GM12878 (cell line): ENCODE data around the gene HMSD. TPM values are rescaled to one million over a fixed set of nuclear protein-coding genes. Genes with fewer than 3 reads are reported as not detected.

ENCODE experiments used
- ATAC-seq: fragments of 200-7000 bp; cut with Tn5 transposase; 3 replicates; pipeline ENCODE4 v1.9.1; 2020; ENCODE audit warnings: mild to moderate bottlenecking, moderate library complexity
- BruUV-seq: library from RNA; stranded (reverse); fragments of 400-500 nt; replicated peaks from 2 replicates; lab custom pipeline; 2021; lab: Mats Ljungman, UMichigan
- CTCF ChIA-PET: fragments of 300-600 bp; sonication (Branson Sonifier 250); formaldehyde crosslinking; extraction: SDS; loops from one replicate; lab custom pipeline; 2021; ENCODE audit warnings: inconsistent platforms; lab: Yijun Ruan, JAX
- POLR2A ChIA-PET: fragments of 350-600 bp; formaldehyde crosslinking; extraction: SDS; loops from one replicate; lab custom pipeline; 2021; ENCODE audit warnings: inconsistent platforms; lab: Charles Lee
- RAD21 ChIA-PET: fragments of 300-600 bp; sonication (Branson Sonifier 250); formaldehyde crosslinking; loops from one replicate; lab custom pipeline; 2023; ENCODE audit warnings: antibody characterized with exemption; ENCODE audit not compliant: unreplicated experiment; lab: Charles Lee
- SMC1A ChIA-PET: fragments of 300-600 bp; sonication (Branson Sonifier 250); formaldehyde crosslinking; loops from one replicate; lab custom pipeline; 2023; ENCODE audit not compliant: unreplicated experiment, uncharacterized antibody; lab: Charles Lee
- DNase-seq: peaks from one replicate; pipeline ENCODE4 v3.0.0-alpha.2; 2011; ENCODE audit warnings: low read depth, low spot score
- FAIRE-seq: peaks from 3 replicates; lab custom pipeline; 2011; peaks lifted over from hg19 to GRCh38; lab: Jason Lieb, UNC
- H2AFZ ChIP-seq: 2 replicates; pipeline ENCODE4 v1.6.0; 2011; ENCODE audit warnings: low read depth, low read length, control low read depth; ENCODE audit not compliant: control insufficient read depth
- H3K27ac ChIP-seq: 2 replicates; pipeline ENCODE4 v1.5.1; 2011; ENCODE audit warnings: control low read depth; ENCODE audit not compliant: control insufficient read depth, insufficient read depth
- H3K27me3 ChIP-seq, 2 experiments: replicated peaks in 1 of 2; 2 replicates each; pipeline versions ENCODE4 v1.6.0 to v1.6.1; 2011; ENCODE audit warnings: low read length in 1 of 2; ENCODE audit not compliant: control insufficient read depth in 2 of 2, insufficient read depth in 2 of 2
- H3K36me3 ChIP-seq, 2 experiments: 2 replicates each; pipeline ENCODE4 v1.5.1; 2011; ENCODE audit warnings: low read length in 1 of 2; ENCODE audit not compliant: control insufficient read depth in 2 of 2, insufficient read depth in 2 of 2
- H3K4me1 ChIP-seq: 2 replicates; pipeline ENCODE4 v1.6.1; 2011; ENCODE audit warnings: mild to moderate bottlenecking, low read length, moderate library complexity, mixed read lengths; ENCODE audit not compliant: control insufficient read depth, insufficient read depth
- H3K4me2 ChIP-seq: 2 replicates; pipeline ENCODE4 v1.6.0; 2011; ENCODE audit warnings: control low read depth; ENCODE audit not compliant: control insufficient read depth, insufficient read depth
- H3K4me3 ChIP-seq: fragments of 200-600 bp; sonication (generic); 2 replicates; pipeline ENCODE4 v1.5.1; 2016
- H3K79me2 ChIP-seq: 2 replicates; pipeline ENCODE4 v1.6.0; 2011; ENCODE audit warnings: low read length; ENCODE audit not compliant: control insufficient read depth, insufficient read depth
- H3K9ac ChIP-seq: 2 replicates; pipeline ENCODE4 v1.8.0; 2011; ENCODE audit warnings: low read length, control low read depth, mixed read lengths; ENCODE audit not compliant: control insufficient read depth, insufficient read depth
- H3K9me3 ChIP-seq: replicated peaks from 3 replicates; pipeline ENCODE4 v1.5.1; 2011; ENCODE audit warnings: mild to moderate bottlenecking, low read length; ENCODE audit not compliant: control insufficient read depth, insufficient read depth
- H4K20me1 ChIP-seq: 2 replicates; pipeline ENCODE4 v1.6.0; 2011; ENCODE audit not compliant: control insufficient read depth, insufficient read depth
- ATF7 ChIP-seq: fragments of 450-650 bp; IDR thresholded peaks from 2 replicates; pipeline ENCODE4 v1.6.1; 2016; ENCODE audit warnings: low read depth, mild to moderate bottlenecking
- CREB1 ChIP-seq: IDR thresholded peaks from 2 replicates; pipeline ENCODE4 v1.6.1; 2012; ENCODE audit warnings: low read depth, mild to moderate bottlenecking, inconsistent platforms
- CREM ChIP-seq: IDR thresholded peaks from 2 replicates; pipeline ENCODE4 v1.6.1; 2014; ENCODE audit warnings: antibody characterized with exemption, low read depth
- FOXM1 ChIP-seq: IDR thresholded peaks from 2 replicates; pipeline ENCODE4 v1.6.1; 2012; ENCODE audit warnings: low read depth, mild to moderate bottlenecking, inconsistent platforms, low read length, moderate library complexity
- HDGF ChIP-seq: fragments of 450-650 bp; IDR thresholded peaks from 2 replicates; pipeline ENCODE4 v1.6.1; 2016; ENCODE audit warnings: antibody characterized with exemption
- JUNB ChIP-seq: IDR thresholded peaks from 2 replicates; pipeline ENCODE4 v1.6.1; 2016; ENCODE audit warnings: antibody characterized with exemption, mild to moderate bottlenecking
- MYB ChIP-seq: fragments of 150-350 bp; IDR thresholded peaks from 2 replicates; pipeline ENCODE4 v1.6.1; 2014; ENCODE audit warnings: mild to moderate bottlenecking, low read depth, low read length, borderline replicate concordance
- NFIC ChIP-seq: IDR thresholded peaks from 2 replicates; pipeline ENCODE4 v1.6.1; 2012; ENCODE audit warnings: low read depth, mild to moderate bottlenecking, inconsistent platforms, low read length, moderate library complexity
- ZNF384 ChIP-seq: IDR thresholded peaks from 2 replicates; pipeline ENCODE4 v1.6.1; 2012; ENCODE audit warnings: low read depth, mild to moderate bottlenecking, low read length, improper control_type of control experiment, borderline replicate concordance
- in situ Hi-C: fragments of 300-500 bp; cut with MboI; formaldehyde crosslinking; loops from 9 replicates; pipeline ENCODE4 v1.14.3; 2018; ENCODE audit warnings: mixed read lengths
- intact Hi-C: fragments of 100-400 bp; cut with micrococcal nuclease; formaldehyde crosslinking; loops from one replicate; pipeline ENCODE4 v1.14.2; 2022; ENCODE audit not compliant: unreplicated experiment
- polyA plus RNA-seq, 11 experiments: library from polyadenylated mRNA; depleted of rRNA in 4 of 11; unstranded in 6 of 11; stranded (reverse) in 5 of 11; fragments of >200 nt; fragmentation: Nextera tagmentation in 4 of 11; fragmentation: Illumina TruSeq in 1 of 11; extraction: Ambion mirVana in 4 of 11; extraction: Trizol in 1 of 11; gene quantifications; 1 replicate in 1 of 11; 2 replicates in 10 of 11; pipeline versions ENCODE4 v1.2.1 to v1.2.3, GENCODE V29; 2011 to 2016; ENCODE audit warnings: inconsistent platforms in 2 of 11, missing spikeins in 2 of 11, low read depth in 1 of 11
- total RNA-seq, 4 experiments: library from RNA; depleted of rRNA in 3 of 4; stranded (reverse); fragments of >200 nt in 3 of 4; fragmentation: Illumina TruSeq in 1 of 4; extraction: Trizol in 1 of 4; gene quantifications; 2 replicates each; pipeline versions ENCODE4 v1.2.1 to v1.2.3, GENCODE V29; 2013 to 2021
- TF ChIP-seq, protein P1 (sequence below): fragments of 450-650 bp; IDR thresholded peaks from 2 replicates; pipeline ENCODE4 v1.6.1; 2017; ENCODE audit warnings: low read depth, mild to moderate bottlenecking, moderate library complexity
- TF ChIP-seq, protein P2 (sequence below): fragments of 450-650 bp; IDR thresholded peaks from 2 replicates; pipeline ENCODE4 v1.6.1; 2017; ENCODE audit warnings: mild to moderate bottlenecking, low read depth, inconsistent platforms; ENCODE audit not compliant: poor library complexity, severe bottlenecking
- TF ChIP-seq, protein P3 (sequence below): fragments of 450-650 bp; IDR thresholded peaks from 2 replicates; pipeline ENCODE4 v1.6.1; 2017; ENCODE audit warnings: mild to moderate bottlenecking, moderate library complexity

HMSD gene
- total and polyA plus RNA-seq, 10 of the 15 experiments (the other 5 are each of a cell fraction or from before 2014, with no cell fraction given) = 11.7 to 83.9 (median 37.8) TPM

DNA sequence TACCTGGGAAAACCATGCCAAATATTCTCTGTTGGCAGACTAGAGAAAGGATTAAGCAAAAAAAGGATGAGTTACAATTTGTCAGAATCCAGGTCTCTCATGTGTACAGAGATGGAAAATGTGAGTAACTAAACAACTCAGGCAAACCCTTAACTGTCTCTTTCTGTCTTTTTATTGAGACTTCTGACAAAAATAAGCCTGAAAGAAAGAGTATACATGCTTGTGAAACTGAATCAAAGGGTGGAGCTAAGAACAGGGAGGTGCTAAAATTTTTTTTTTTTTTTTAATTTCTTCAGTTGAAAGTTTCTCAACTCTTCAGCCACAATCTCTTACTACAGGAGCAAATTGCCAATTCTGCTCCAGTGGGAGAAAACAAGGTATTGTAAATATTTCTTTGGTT is 41.4 kb upstream of the HMSD start, which contains the start of gene SERPINB10:
Gene SERPINB10 (plus strand): TSS at position 295 of the 400 bp plus-strand sequence. CDS start 7,553 bp downstream, outside the sequence.
- ChIA-PET POLR2A (interaction anchor here (0.7 to 3.3 kb wide), 10 partner anchors 15 to 767 kb away, joined by 3 to 15 read pairs (median 3); no protein-coding TSS in a partner anchor), RAD21 (interaction anchor here (0.7 to 3.6 kb wide), 8 partner anchors 9 to 55 kb away, joined by 3 to 69 read pairs (median 7); no protein-coding TSS in a partner anchor), CTCF (interaction anchor here (0.9 to 3.5 kb wide), 7 partner anchors 12 to 68 kb away, joined by 3 to 52 read pairs (median 4); no protein-coding TSS in a partner anchor), SMC1A (interaction anchor here (1.2 to 6.2 kb wide), 11 partner anchors 12 to 67 kb away, joined by 4 to 99 read pairs (median 10); no protein-coding TSS in a partner anchor)
- FAIRE-seq (no peak), ATAC-seq (peak; percentile 57), DNase-seq (no peak)
- Histone ChIP-seq H4K20me1 (no peaks in the 10 kb centered on the region), H3K9ac (no peak within 1 kb of the TSS), H3K36me3 (no peaks in the 10 kb centered on the region), H3K4me3 (0 out of 2 replicates have a peak within 1 kb of the TSS, but pooled peaks have one; percentile 4), H3K79me2 (no peaks in the 10 kb centered on the region), H3K9me3 (no peaks in the 10 kb centered on the region; the same call in 2 of the 3 replicates), H3K27ac (peak within 1 kb of the TSS; percentile 63; the same call in 1 of the 2 replicates), H3K27me3 (no peaks in the 10 kb centered on the region), H3K4me2 (peak within 1 kb of the TSS; percentile 2; the same call in 1 of the 2 replicates), H2AFZ (peak within 1 kb of the TSS; percentile 6), H3K4me1 (peaks cover 4% of the 10 kb centered on the region; the same call in 1 of the 2 replicates)
- intact Hi-C loops (no loop called here), in situ Hi-C loops (no loop called here)
- no TSS peak for BruUV-seq
- TF ChIP-seq CREM = peak; percentile 36; the same call in 1 of the 2 replicates
- TF ChIP-seq, protein P1, sequence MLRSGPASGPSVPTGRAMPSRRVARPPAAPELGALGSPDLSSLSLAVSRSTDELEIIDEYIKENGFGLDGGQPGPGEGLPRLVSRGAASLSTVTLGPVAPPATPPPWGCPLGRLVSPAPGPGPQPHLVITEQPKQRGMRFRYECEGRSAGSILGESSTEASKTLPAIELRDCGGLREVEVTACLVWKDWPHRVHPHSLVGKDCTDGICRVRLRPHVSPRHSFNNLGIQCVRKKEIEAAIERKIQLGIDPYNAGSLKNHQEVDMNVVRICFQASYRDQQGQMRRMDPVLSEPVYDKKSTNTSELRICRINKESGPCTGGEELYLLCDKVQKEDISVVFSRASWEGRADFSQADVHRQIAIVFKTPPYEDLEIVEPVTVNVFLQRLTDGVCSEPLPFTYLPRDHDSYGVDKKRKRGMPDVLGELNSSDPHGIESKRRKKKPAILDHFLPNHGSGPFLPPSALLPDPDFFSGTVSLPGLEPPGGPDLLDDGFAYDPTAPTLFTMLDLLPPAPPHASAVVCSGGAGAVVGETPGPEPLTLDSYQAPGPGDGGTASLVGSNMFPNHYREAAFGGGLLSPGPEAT = peak; percentile 38; the same call in 1 of the 2 replicates
- TF ChIP-seq MYB = no peak
- TF ChIP-seq FOXM1 = peak; percentile 38; the same call in 1 of the 2 replicates
- TF ChIP-seq HDGF = no peak
- TF ChIP-seq ZNF384 = peak; percentile 89
- TF ChIP-seq ATF7 = peak; percentile 57
- peak; percentile 43; the same call in 1 of the 2 replicates for TF ChIP-seq JUNB
- TF ChIP-seq CREB1 = no peak
- TF ChIP-seq, protein P2, sequence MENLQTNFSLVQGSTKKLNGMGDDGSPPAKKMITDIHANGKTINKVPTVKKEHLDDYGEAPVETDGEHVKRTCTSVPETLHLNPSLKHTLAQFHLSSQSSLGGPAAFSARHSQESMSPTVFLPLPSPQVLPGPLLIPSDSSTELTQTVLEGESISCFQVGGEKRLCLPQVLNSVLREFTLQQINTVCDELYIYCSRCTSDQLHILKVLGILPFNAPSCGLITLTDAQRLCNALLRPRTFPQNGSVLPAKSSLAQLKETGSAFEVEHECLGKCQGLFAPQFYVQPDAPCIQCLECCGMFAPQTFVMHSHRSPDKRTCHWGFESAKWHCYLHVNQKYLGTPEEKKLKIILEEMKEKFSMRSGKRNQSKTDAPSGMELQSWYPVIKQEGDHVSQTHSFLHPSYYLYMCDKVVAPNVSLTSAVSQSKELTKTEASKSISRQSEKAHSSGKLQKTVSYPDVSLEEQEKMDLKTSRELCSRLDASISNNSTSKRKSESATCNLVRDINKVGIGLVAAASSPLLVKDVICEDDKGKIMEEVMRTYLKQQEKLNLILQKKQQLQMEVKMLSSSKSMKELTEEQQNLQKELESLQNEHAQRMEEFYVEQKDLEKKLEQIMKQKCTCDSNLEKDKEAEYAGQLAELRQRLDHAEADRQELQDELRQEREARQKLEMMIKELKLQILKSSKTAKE = peak; percentile 31
- 0 out of 2 replicates have a peak, but pooled peaks have one; percentile 29 for TF ChIP-seq NFIC
- TF ChIP-seq, protein P3, sequence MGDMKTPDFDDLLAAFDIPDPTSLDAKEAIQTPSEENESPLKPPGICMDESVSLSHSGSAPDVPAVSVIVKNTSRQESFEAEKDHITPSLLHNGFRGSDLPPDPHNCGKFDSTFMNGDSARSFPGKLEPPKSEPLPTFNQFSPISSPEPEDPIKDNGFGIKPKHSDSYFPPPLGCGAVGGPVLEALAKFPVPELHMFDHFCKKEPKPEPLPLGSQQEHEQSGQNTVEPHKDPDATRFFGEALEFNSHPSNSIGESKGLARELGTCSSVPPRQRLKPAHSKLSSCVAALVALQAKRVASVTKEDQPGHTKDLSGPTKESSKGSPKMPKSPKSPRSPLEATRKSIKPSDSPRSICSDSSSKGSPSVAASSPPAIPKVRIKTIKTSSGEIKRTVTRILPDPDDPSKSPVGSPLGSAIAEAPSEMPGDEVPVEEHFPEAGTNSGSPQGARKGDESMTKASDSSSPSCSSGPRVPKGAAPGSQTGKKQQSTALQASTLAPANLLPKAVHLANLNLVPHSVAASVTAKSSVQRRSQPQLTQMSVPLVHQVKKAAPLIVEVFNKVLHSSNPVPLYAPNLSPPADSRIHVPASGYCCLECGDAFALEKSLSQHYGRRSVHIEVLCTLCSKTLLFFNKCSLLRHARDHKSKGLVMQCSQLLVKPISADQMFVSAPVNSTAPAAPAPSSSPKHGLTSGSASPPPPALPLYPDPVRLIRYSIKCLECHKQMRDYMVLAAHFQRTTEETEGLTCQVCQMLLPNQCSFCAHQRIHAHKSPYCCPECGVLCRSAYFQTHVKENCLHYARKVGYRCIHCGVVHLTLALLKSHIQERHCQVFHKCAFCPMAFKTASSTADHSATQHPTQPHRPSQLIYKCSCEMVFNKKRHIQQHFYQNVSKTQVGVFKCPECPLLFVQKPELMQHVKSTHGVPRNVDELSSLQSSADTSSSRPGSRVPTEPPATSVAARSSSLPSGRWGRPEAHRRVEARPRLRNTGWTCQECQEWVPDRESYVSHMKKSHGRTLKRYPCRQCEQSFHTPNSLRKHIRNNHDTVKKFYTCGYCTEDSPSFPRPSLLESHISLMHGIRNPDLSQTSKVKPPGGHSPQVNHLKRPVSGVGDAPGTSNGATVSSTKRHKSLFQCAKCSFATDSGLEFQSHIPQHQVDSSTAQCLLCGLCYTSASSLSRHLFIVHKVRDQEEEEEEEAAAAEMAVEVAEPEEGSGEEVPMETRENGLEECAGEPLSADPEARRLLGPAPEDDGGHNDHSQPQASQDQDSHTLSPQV = no peak
